GM19351 (cell line): ENCODE measurements around the gene RGS10.

Source experiments
- ATAC-seq: cut with Tn5 transposase; IDR thresholded peaks from one replicate; pipeline ENCODE4 v1.9.1; 2021; ENCODE audit warnings: mild to moderate bottlenecking, moderate library complexity; ENCODE audit not compliant: unreplicated experiment

RGS10 gene

GRCh38 chr10:119499677-119500002 lies 42.9 kb downstream of the RGS10 start:
- ATAC-seq: no peak

GRCh38 chr10:119498889-119499676 lies 43.4 kb downstream of the RGS10 start:
- no peak for ATAC-seq

GRCh38 chr10:119497243-119497642 lies 45.3 kb downstream of the RGS10 start:
- ATAC-seq: no peak

GRCh38 chr10:119496273-119496672 lies 46.2 kb downstream of the RGS10 start:
- peak; percentile 97 for ATAC-seq

- ATAC-seq: no peak
Observed at GRCh38 chr10:119495545-119495944, 47.0 kb downstream of the RGS10 start.

- ATAC-seq: no peak
Observed at GRCh38 chr10:119495021-119495505, 47.5 kb downstream of the RGS10 start.

- ATAC-seq: no peak
Observed at GRCh38 chr10:119494236-119495020, 48.1 kb downstream of the RGS10 start.

GRCh38 chr10:119493155-119493554 lies 49.4 kb downstream of the RGS10 start:
- ATAC-seq: no peak

- ATAC-seq: no peak
Observed at GRCh38 chr10:119491966-119492757, 50.4 kb downstream of the RGS10 start.

- ATAC-seq: no peak
Observed at GRCh38 chr10:119489991-119490326, 52.6 kb downstream of the RGS10 start.

GRCh38 chr10:119488675-119489074 lies 53.8 kb downstream of the RGS10 start:
- ATAC-seq: no peak

GRCh38 chr10:119483839-119484238 lies 58.7 kb downstream of the RGS10 start:
- ATAC-seq: no peak

GRCh38 chr10:119483001-119483400 lies 59.5 kb downstream of the RGS10 start:
- no peak for ATAC-seq

- no peak for ATAC-seq
Observed at GRCh38 chr10:119481781-119482426, 60.6 kb downstream of the RGS10 start.

- ATAC-seq: no peak
Observed at GRCh38 chr10:119480667-119481066, 61.9 kb downstream of the RGS10 start.

- ATAC-seq: no peak
Observed at GRCh38 chr10:119479532-119479931, 63.0 kb downstream of the RGS10 start.

- no peak for ATAC-seq
Observed at GRCh38 chr10:119478811-119479341, 63.6 kb downstream of the RGS10 start.

- ATAC-seq: peak; percentile 86
Observed at GRCh38 chr10:119478111-119478802, 64.3 kb downstream of the RGS10 start.

- peak; percentile 77 for ATAC-seq
Observed at GRCh38 chr10:119477444-119477843, 65.1 kb downstream of the RGS10 start.

GRCh38 chr10:119474606-119475005 lies 67.9 kb downstream of the RGS10 start:
- ATAC-seq: no peak
